GM19099 (cell line): ENCODE measurements around the gene SMC6.

Source experiments
- POLR2A ChIP-seq: IDR thresholded peaks from 3 replicates; pipeline ENCODE4 v1.6.1; 2011; ENCODE audit warnings: low read depth; ENCODE audit not compliant: insufficient read length; ENCODE audit errors: extremely low read depth

The SMC6 gene

DNA sequence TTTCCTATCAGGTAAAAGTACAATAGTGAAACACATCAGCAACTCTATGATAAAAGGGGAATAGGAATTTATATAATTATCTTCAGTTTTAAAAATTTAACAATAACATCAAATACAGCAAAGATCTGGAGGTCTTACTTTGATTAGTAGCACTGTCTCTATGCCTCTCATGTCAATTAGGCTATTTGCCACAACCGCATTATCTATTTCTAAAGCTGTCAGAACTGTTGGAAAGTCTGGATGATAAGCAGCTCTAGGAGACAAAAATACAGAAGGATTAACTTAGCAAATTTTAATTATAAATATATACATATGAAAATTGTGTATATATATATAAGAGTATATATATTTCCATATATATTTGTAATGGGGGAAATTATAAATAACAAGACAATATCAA, 45.1 kb downstream of the SMC6 start:
- TF ChIP-seq POLR2A = no peak

DNA sequence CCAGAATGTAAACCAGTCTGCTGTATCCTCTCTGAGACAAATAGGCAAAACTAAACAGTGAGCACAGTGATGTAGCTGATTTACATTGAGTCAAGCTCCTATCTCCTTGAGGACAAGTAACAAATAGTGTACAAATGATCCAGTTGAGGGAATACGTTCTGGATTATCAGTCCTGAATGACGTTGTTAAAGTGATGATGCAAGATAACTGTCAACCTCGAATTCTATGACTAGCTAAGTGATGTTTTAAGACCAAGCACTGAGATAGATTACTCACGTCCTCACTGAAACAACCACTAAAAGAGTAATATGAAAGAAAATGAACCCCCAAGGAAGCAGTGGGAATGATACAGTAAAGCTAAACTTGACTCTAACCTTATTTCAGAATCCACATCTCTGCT, 46.8 kb downstream of the SMC6 start:
- no peak for TF ChIP-seq POLR2A

DNA sequence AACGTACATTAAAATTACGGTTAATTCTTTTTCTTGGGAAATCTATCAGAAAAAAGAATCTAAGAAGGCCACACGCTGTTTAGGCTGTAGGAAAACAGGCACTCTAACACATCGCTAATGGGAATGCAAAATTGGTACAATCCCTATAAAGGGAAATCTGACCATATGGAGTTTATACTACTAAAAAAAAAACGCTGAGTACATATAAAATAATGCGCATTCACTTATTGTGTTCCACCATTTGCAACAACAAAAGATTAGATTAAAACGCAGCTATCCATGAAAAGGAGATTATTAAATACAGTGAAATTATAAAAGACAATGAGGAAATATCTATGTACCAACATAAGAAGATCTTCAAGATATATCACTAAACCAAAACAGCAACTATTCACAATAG, 62.8 kb downstream of the SMC6 start:
- no peak for TF ChIP-seq POLR2A

DNA sequence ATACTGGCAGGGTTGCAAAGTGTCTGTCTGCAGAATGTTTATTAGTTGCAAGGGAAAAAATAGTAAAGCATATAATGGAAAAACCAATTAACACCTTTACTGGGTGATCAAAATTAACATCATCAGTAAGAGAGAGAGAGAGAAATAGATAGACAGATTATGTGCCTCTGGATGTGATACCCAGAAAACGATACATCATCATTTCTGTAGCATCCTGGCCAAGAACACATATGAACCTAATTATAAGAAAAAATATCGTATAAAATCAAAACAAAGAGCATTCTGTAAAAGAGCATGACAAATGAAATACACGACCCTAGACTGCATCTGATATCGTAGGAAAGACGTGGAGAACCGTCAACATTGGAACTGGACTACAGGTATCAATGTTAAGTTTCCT, 64.6 kb downstream of the SMC6 start:
- TF ChIP-seq POLR2A = no peak

DNA sequence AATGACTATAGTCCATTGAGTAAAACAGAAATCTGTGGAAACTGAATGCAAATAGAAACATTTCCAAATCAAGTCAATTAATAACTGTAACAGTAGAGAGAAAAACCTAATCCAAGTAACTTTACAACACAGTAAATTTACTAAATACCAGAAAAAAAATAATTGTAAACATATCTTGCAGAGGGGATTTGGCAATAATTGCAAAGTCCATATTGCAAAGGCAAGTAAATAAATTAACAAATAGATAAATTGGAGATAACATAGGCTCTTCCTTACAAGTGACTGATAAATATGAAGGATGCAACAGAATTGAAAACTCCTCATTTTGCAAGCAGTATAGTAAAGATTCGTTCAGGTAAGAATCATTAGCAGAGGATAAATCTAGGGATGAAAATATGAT, 65.0 kb downstream of the SMC6 start:
- no peak for TF ChIP-seq POLR2A

DNA sequence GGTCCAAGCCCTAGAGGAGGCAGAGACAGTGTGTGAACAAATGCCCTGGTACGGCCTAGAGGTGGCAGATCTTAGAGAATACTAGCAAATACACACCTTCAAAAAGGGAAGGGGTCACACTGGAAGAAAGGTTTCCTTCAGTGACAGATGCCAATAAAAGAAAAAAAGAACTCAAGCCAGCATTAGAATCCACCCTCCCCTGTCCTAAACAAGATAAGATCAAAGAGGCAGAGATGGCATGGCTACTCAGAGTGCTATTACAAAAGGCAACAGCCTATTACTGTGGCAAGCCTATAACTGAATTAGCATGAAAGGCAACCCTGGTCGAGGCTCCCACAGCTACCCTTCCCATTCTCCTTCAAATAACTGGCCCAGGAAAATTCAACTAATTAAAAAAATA, 69.6 kb downstream of the SMC6 start:
- TF ChIP-seq POLR2A = no peak

DNA sequence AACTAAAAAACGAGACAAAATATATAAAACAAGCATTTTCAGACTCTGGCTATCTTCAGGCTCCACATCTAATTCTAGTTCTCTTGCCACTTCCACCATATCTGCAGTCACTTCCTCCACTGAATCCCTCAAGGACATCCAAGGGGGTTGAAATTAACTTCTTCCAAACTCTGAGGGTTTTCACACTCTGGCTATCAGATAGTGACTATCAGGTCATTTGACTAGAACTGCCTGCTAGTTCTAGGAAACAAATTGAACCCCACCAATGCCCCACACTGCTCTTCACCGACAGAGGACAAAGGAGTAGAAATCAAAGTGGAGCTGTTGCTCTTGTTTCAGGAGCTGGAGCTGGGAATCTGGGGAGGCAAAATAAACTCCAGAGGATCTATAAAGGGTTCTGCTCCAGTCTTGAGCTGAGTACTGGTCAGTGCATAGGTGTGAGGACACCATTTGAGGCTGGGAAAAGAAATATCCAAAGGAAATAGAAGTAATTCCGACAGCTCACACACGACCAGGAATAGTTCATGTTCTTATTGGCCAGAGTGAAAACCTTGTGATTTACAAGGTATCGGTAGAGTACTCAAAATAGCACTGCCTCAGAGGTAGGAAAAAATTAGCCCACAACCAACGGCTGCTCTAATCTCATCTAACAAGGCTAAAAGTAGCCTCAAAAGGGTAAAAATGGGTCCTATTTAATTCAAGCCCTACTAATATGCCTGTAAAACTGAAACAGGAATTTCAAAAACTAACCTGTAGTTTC, 71.3 kb downstream of the SMC6 start:
- TF ChIP-seq POLR2A = no peak

DNA sequence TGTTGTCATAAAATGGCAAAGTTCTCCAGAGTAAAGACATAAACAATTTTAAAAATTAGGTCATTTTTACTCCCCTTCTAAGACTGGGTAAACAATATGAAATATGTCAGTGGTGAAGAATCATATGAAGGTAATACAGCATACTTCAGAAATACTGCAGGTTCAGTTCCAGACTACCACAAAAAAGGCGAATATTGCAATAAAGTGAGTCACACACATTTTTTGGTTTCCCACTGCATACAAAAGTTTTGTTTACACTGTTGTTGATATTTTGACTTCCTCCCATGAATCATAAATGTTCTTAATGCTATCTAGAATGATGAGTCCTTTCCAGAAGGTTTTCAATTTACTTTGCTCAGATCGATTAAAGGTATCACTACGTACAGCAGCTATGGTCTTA, 73.5 kb downstream of the SMC6 start:
- TF ChIP-seq POLR2A = no peak

DNA sequence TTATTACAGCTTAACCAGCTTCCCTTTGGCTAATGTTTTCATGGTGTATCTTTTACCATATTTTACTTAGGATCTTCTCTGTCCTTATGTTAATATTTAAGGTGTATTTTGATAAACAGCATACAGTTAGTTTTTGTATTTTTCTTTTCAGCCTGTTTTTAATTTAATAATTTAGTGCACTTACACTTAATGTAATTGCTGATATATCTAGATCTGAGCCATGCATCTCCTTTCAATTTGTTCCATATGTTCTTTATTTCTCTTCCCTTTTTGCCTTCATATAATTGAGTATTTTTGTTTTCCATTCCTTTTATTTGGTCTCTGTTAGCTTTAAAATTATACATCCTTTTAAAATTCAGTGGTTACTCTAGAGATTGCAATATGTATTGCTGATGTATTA, 78.8 kb downstream of the SMC6 start:
- TF ChIP-seq POLR2A = no peak

DNA sequence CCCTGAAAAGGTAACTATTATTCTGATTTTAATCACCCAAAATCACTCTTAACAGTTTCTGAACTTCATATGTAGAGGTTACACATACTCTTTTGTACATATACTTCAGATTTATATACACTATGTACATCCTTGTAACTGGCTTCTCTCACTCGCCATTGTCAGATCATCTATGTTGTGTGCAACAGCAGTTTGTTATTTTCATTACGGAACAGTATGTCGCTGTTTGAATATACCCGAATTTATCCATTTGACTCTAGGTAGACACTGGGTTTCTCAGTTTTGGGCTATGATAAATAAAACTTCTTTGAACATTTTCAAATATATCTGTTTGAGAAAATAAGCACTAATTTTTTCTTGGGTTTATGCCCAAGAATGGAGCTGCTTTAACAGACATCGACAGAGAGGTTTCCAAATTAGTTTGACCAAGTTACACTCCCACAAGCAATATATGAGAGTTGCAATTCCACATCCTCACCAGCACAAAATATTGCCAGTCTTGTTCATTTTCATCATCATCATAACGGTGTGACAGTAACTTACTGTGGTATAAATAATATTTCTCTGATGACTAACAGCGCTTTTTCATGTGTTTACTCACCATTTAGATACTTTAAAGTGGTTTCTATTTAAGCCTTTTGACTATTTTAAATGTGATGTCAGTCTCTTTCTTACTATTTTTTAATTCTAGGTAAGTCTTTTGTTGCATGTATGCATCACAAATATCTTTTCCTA, 80.9 kb downstream of the SMC6 start:
- no peak for TF ChIP-seq POLR2A

DNA sequence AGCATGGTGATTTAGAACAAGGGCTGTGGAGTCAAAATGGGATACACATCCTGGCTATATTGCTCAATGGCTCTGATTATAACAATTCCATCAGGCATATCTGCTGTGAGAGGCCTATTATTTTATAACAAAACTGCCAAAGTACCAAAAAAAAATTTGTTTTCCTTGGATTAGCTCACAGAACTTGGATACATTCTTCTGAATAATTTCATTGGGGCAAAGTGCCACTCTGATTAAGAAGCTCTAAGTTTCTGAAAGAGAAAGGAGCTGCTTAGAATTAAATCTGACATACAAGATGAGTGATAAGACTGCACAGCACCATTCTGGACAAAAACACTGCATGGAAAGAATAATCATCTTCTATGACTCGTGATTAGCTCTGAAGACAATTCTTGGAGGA, 85.7 kb downstream of the SMC6 start:
- TF ChIP-seq POLR2A = no peak

DNA sequence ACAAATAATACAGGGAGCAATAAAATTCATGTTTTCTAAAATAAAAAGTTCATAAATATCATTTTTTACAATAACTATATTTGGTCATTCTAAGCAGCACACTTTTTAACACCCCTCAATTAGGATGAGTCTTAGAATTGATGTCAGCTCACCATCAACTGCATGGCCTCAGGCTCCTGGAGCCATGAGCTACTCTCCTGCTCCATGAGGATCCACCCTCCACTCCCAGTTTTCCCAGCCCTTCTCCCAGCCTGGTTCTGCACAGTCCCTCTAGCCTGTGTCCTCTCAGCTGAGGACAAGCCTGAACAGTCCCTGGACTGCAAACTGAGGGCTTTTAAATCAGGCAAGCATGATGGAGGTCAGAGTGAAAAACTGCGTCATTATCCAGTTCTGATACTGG, 89.1 kb downstream of the SMC6 start:
- TF ChIP-seq POLR2A = no peak

DNA sequence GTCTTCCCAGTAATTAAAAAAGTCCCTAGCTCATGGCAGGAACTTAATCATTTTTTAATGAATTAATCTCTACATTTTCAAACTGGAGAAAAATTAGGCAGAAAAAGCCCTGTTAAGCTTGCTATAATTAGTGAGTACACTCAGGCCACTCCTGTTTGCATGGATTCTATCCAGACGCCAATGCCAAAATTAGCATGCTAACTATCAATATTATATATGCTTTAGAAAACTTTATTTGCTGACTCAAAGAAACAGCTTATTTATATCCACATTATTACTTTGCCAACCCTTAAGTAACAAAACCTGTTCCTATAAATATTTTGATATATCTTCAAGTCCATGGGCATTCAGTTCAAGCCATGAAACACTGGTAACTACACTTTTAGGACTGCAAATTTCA, 90.9 kb downstream of the SMC6 start:
- no peak for TF ChIP-seq POLR2A

DNA sequence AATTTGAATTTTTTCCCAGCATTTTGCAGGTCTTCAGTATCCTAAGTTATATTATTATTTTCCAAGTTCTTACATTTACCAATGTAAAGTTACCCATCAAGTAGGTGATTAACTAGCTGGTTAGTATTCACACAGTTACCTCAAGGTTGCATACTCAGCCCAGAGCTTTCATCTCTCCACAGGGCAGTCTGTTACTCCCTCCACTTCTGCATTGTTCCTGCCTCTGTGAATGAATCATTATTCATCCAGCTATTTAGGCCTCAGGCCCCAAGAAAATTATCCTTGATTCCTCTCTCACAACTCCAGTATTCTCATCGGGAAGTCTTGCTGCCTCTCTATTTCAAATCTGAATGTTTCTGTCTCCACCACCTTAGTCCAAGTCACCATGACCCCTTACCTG, 92.2 kb downstream of the SMC6 start:
- TF ChIP-seq POLR2A = no peak

DNA sequence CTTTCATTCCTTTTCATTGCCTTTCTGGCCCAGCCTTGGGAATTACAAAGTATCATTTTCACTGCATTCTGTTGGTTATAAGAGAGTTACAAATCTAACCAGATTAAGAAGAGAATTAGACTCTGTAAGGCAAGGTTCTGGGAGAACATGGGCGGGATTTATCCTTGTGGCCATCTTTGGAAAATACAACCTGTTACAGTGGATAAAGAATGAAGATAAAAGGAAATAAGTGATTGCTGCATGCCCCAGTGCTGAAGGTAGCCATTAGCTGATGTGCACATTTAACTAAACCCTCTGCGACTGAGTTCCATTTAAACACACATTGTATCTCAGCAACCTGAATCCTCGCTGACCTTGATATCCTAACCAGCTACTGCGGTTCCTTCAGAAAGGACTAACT, 93.4 kb downstream of the SMC6 start:
- TF ChIP-seq POLR2A = no peak

DNA sequence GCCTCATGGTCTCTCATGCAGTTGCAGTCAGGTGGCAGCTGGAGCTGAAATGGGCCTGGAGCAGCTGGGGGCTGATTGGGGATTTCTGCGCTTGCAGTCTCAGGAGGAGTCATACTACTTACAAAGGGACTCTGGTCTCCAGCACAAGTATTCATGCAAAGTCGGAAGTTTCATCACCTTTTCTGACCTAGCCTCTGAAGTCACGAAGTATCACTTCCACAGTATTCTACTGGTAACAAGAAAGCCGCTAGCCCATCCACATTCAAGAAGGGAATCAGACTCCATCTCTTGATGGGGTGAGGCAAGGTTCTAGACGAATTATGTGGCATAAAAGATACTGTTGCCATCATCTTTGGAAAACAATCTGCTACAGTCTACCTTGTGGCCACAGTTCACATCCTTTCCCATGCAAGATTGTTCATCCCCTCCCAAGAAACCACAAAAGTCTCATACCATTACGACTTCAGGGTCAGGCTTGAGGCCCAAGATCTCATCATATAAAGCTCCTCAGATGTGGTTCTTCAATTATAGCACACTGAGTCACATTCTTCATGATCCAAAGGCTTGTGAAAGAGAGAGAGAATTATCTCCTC, 95.3 kb downstream of the SMC6 start:
- TF ChIP-seq POLR2A = no peak
